ENCODE data around the gene PCDH11X. TPM values are rescaled to one million over a fixed set of nuclear protein-coding genes. Genes with fewer than 3 reads are reported as not detected.
"Not testable (repeated sequence)": the region's sequence is repeated elsewhere in the genome, so short reads cannot be mapped to it uniquely, and the experiment has no call there.

PCDH11X gene
- total and polyA plus RNA-seq, 4 donors, result under 0.01 to 1.00 (median 0.21) TPM

- H3K27ac ChIP-seq (ENCODE audit: low read depth in 1 of 2, low read length in 1 of 2); H3K4me3 ChIP-seq; H3K4me1 ChIP-seq (ENCODE audit: control insufficient read depth in 5 of 5, insufficient read depth in 5 of 5, low read length in 5 of 5); ATAC-seq (ENCODE audit: insufficient read depth, low FRiP score); H3K9me3 ChIP-seq (ENCODE audit: control insufficient read depth in 4 of 4, insufficient read depth in 3 of 4, low read length in 3 of 4); H3K36me3 ChIP-seq (ENCODE audit: control insufficient read depth in 4 of 4, insufficient read depth in 4 of 4, low read length in 4 of 4); H3K9ac ChIP-seq (ENCODE audit: insufficient read depth in 1 of 2, low read length in 2 of 2): not testable (repeated sequence)
- H3K27me3 ChIP-seq (ENCODE audit: control insufficient read depth in 3 of 3, insufficient read depth in 3 of 3, low read length in 2 of 3), result peaks cover 0 to 36% (median 8%) of the 10 kb centered on the region in 3 donors
- peak; percentile 19 to 31 (median 22) for DNase-seq
- 1 to 3% methylated on average over 19 to 48 of the region's 58 CpGs for WGBS, 2 donors
These were observed 2.6 kb downstream of the PCDH11X start for GRCh38 chrX:91781553-91782298.

GRCh38 chrX:91782825-91783224, 3.6 kb downstream of the PCDH11X start:
- not testable (repeated sequence) for DNase-seq; H3K9ac ChIP-seq (ENCODE audit: insufficient read depth in 1 of 2, low read length in 2 of 2); ATAC-seq (ENCODE audit: insufficient read depth, low FRiP score); H3K36me3 ChIP-seq (ENCODE audit: control insufficient read depth in 4 of 4, insufficient read depth in 4 of 4, low read length in 4 of 4); H3K27ac ChIP-seq (ENCODE audit: low read depth in 1 of 2, low read length in 1 of 2); H3K9me3 ChIP-seq (ENCODE audit: control insufficient read depth in 4 of 4, insufficient read depth in 3 of 4, low read length in 3 of 4); H3K4me1 ChIP-seq (ENCODE audit: control insufficient read depth in 5 of 5, insufficient read depth in 5 of 5, low read length in 5 of 5); H3K4me3 ChIP-seq
- peaks cover 0 to 31% (median 6%) of the 10 kb centered on the region in 3 donors for H3K27me3 ChIP-seq (ENCODE audit: control insufficient read depth in 3 of 3, insufficient read depth in 3 of 3, low read length in 2 of 3)
- 1 to 4% methylated on average over 6 of the region's 8 CpGs for WGBS, 2 donors

GRCh38 chrX:91817537-91817936, 38.4 kb downstream of the PCDH11X start:
- not testable (repeated sequence) for DNase-seq; H3K27ac ChIP-seq (ENCODE audit: low read depth in 1 of 2, low read length in 1 of 2); H3K36me3 ChIP-seq (ENCODE audit: control insufficient read depth in 4 of 4, insufficient read depth in 4 of 4, low read length in 4 of 4); H3K9me3 ChIP-seq (ENCODE audit: control insufficient read depth in 4 of 4, insufficient read depth in 3 of 4, low read length in 3 of 4); H3K4me3 ChIP-seq; H3K27me3 ChIP-seq (ENCODE audit: control insufficient read depth in 3 of 3, insufficient read depth in 3 of 3, low read length in 2 of 3); H3K4me1 ChIP-seq (ENCODE audit: control insufficient read depth in 5 of 5, insufficient read depth in 5 of 5, low read length in 5 of 5); ATAC-seq (ENCODE audit: insufficient read depth, low FRiP score); H3K9ac ChIP-seq (ENCODE audit: insufficient read depth in 1 of 2, low read length in 2 of 2)
- WGBS, 2 donors, result 70 to 78% methylated on average over 3 of the region's 3 CpGs

- H3K27me3 ChIP-seq (ENCODE audit: control insufficient read depth in 3 of 3, insufficient read depth in 3 of 3, low read length in 2 of 3); H3K4me3 ChIP-seq; H3K27ac ChIP-seq (ENCODE audit: low read depth in 1 of 2, low read length in 1 of 2); H3K36me3 ChIP-seq (ENCODE audit: control insufficient read depth in 4 of 4, insufficient read depth in 4 of 4, low read length in 4 of 4); DNase-seq; ATAC-seq (ENCODE audit: insufficient read depth, low FRiP score); H3K9me3 ChIP-seq (ENCODE audit: control insufficient read depth in 4 of 4, insufficient read depth in 3 of 4, low read length in 3 of 4); H3K4me1 ChIP-seq (ENCODE audit: control insufficient read depth in 5 of 5, insufficient read depth in 5 of 5, low read length in 5 of 5); H3K9ac ChIP-seq (ENCODE audit: insufficient read depth in 1 of 2, low read length in 2 of 2): not testable (repeated sequence)
- 93% methylated on average over 18 to 24 of the region's 24 CpGs for WGBS, 2 donors
These were observed 46.1 kb downstream of the PCDH11X start for GRCh38 chrX:91825321-91825720.

Small RNAs within 50 kb of the gene (small RNA-seq; reads per million reads assigned to genes)
- not detected for gene RNU2-26P (ENCODE audit: low replicate concordance)

All from lung (tissue), 11 donors.